Astrocyte of the cerebellum (primary cell): ENCODE results near the gene LPCAT3.
A peak's percentile ranks its signal among the peaks of the same experiment; 100 is the strongest.
"Not testable (repeated sequence)": the region's sequence is repeated elsewhere in the genome, so short reads cannot be mapped to it uniquely, and the experiment has no call there.

Source experiments
- DNase-seq: peaks from one replicate; pipeline ENCODE4 v3.0.0-alpha.2; 2011; ENCODE audit warnings: low read depth
- H3K4me3 ChIP-seq: 2 replicates; pipeline ENCODE4 v1.5.1; 2011; ENCODE audit warnings: mild to moderate bottlenecking, low read depth, low read length, moderate library complexity
- in situ Hi-C: cut with HindIII; loops from 2 replicates; pipeline ENCODE4 v1.10.0; 2017; ENCODE audit warnings: low sequenced_read_pairs
- TF ChIP-seq, protein P1 (sequence below): IDR thresholded peaks from 2 replicates; pipeline ENCODE4 v1.5.1; 2012; ENCODE audit warnings: low read length, low read depth, moderate library complexity, mild to moderate bottlenecking; ENCODE audit errors: missing control alignments

Gene LPCAT3

GRCh38 chr12:7019043-7019569 is 830 bp upstream of the LPCAT3 start:
- in situ Hi-C loops, result no loop called here

GRCh38 chr12:7017870-7018349 is 366 bp downstream of the LPCAT3 start:
- in situ Hi-C loops, result no loop called here
- H3K4me3 ChIP-seq, result peak overlapping the region; percentile 90
- TF ChIP-seq, protein P1, sequence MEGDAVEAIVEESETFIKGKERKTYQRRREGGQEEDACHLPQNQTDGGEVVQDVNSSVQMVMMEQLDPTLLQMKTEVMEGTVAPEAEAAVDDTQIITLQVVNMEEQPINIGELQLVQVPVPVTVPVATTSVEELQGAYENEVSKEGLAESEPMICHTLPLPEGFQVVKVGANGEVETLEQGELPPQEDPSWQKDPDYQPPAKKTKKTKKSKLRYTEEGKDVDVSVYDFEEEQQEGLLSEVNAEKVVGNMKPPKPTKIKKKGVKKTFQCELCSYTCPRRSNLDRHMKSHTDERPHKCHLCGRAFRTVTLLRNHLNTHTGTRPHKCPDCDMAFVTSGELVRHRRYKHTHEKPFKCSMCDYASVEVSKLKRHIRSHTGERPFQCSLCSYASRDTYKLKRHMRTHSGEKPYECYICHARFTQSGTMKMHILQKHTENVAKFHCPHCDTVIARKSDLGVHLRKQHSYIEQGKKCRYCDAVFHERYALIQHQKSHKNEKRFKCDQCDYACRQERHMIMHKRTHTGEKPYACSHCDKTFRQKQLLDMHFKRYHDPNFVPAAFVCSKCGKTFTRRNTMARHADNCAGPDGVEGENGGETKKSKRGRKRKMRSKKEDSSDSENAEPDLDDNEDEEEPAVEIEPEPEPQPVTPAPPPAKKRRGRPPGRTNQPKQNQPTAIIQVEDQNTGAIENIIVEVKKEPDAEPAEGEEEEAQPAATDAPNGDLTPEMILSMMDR, result no peak
- DNase-seq, result no peak

More at GRCh38 chr12:7019043-7019569, 830 bp upstream of the LPCAT3 start:
- TF ChIP-seq, protein P1, result no peak
- H3K4me3 ChIP-seq, result peak overlapping the region; percentile 90
- no peak for DNase-seq

DNA sequence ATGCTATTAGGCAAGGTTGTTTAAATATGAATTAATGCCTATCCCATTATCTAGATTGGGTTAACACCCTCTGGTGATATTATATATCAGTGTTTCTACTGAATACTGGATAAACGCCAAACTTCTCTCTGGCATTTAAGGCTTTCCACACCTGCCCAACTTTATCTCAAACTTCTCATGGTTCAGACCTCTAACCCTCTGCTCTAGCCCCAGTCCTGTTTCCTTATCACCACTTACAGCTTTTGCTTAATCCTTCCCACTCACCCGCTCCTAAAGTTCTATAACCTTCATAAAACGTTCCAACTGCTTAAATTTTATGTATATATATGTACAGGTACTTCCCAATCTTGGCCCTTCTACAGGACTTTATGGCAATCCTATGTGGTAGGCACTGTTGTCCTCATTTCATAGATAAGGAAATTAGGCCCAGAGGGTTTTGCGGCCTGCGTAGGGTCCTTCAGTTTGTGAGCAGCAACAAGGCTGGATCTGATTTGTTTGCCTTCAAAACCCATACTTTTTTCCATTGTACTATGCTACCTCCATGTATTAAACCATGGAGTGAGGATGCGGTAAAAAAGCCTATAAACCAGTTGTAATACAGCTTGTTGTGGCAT is 1.2 kb downstream of the LPCAT3 start:
- peak overlapping the region; percentile 90 for H3K4me3 ChIP-seq
- DNase-seq, result no peak
- TF ChIP-seq, protein P1, result no peak
- in situ Hi-C loops, result no loop called here

DNA sequence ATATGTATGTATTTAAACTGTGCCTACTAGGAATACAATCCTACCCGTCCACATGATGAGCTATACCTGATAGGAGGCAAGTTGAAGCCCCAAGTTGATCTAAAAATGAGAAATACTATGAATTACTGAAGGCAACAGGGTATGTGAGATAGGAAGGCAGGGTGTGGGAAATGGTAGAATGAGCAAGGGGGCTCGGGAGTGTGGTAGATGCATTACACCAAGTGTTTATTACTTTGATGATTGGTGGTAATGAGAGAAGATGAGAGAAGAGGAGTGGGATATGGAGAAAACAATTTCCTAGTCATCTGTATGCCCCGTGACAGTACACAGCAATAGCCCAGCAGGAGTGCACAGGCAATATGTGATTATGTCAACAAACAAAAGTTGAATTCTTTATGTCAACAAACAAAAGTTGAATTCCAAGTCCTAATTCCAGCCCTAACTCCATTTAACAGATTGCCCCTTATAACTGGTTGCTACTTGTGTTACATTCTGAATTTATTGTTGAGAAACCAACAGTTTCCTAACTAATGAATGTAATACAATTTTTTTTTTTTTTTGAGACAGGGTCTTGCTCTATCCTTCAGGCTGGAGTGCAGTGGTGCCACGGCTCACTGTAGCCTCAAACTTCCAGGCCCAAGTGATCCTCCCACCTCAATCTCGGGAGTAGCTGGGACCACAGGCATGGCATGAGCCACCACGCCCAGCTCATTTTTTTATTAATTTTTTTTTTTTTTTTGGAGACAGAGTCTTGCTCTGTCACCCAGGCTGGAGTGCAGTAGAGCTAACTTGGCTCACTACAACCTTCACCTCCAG is 2.5 kb downstream of the LPCAT3 start:
- TF ChIP-seq, protein P1, result no peak
- H3K4me3 ChIP-seq, result no peak overlapping the region
- no peak for DNase-seq
- in situ Hi-C loops, result no loop called here

DNA sequence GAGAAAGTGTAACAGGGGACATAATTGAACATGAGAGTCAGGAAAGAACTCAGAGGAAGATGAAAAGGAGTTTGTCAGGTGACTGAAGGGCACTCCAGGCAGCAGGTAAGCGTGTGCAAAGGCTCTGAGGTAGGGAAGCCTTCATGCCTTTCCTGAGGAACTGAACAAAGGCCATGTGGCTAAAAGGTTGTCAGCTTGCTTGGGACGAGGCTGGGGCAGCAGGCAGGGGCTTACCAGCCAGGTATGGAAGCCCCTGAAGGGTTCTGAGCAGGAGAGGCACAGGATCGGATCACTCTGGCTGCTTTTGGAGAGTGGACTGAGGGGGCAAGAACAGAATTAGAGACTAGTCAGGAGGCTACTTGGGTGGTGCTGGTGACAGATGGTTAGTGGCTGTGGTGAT is 5.2 kb downstream of the LPCAT3 start:
- H3K4me3 ChIP-seq, result no peak overlapping the region
- in situ Hi-C loops, result no loop called here
- TF ChIP-seq, protein P1, result no peak
- DNase-seq, result no peak

- TF ChIP-seq, protein P1, result no peak
- DNase-seq, result no peak
- no peak overlapping the region for H3K4me3 ChIP-seq
- in situ Hi-C loops, result no loop called here
Observed at GRCh38 chr12:7012024-7012607, 6.2 kb downstream of the LPCAT3 start.

- in situ Hi-C loops, H3K4me3 ChIP-seq, DNase-seq: not testable (repeated sequence)
Observed at GRCh38 chr12:7011398-7011797, 6.9 kb downstream of the LPCAT3 start.
